ENCODE data around the gene ASXL2. TPM values are rescaled to one million over a fixed set of nuclear protein-coding genes. Genes with fewer than 3 reads are reported as not detected.

Gene ASXL2
- total RNA-seq, 1 donor from 2014 or later, result 38.4 TPM

DNA sequence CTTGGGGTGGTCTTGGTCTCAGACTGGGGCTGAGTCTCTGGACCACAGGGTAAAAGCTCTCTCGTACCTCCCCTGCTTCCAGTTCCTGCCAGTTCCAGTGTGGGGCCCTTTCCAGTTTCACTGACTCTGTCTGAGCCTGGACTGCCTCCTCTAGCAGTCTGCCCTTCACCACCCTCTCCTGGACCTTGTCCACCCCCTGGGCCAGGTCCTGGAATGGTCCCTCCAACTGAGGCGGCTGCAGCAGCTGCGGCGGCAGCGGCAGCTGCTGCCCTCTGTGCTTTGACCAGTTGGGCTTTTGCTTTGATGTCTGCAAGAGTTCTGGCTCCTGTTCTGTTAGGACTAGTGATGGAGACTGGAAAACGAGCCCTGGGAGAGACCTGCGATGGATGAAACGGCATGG is 134.2 kb downstream of the ASXL2 start:
- intact Hi-C loops (cut with micrococcal nuclease), result no loop called here
- no peaks in the 10 kb centered on the region for H3K27me3 Mint-ChIP-seq
- H3K9me3 Mint-ChIP-seq, result no peaks in the 10 kb centered on the region
- no peak for ATAC-seq (ENCODE audit: low read depth)
- POLR2A ChIA-PET, result interaction anchor here (0.7 kb wide), 1 partner anchor 409 kb away, joined by 3 read pairs; no protein-coding TSS in a partner anchor
- DNase-seq, result no peak
- TF ChIP-seq CTCF (IDR thresholded peaks at IDR 0.05), result no peak
- H3K4me1 Mint-ChIP-seq, result peaks cover 32% of the 10 kb centered on the region
- CTCF ChIA-PET, result interaction anchor here (1.5 kb wide), 1 partner anchor 137 kb away, joined by 6 read pairs; no protein-coding TSS in a partner anchor
- peak overlapping the region; percentile 90 for H3K27ac Mint-ChIP-seq
- peaks cover 58% of the 10 kb centered on the region for H3K36me3 Mint-ChIP-seq (ENCODE audit: low read depth)
- no peak overlapping the region for H3K4me3 Mint-ChIP-seq

GRCh38 chr2:25743132-25743830 is 135.0 kb downstream of the ASXL2 start:
- TF ChIP-seq CTCF (IDR thresholded peaks at IDR 0.05), result no peak
- DNase-seq (no peak), ATAC-seq (ENCODE audit: low read depth) (peak; percentile 88)
- Mint-ChIP-seq H3K27ac (peak overlapping the region; percentile 90), H3K4me3 (peak overlapping the region; percentile 71), H3K36me3 (ENCODE audit: low read depth) (peaks cover 53% of the 10 kb centered on the region), H3K9me3 (no peaks in the 10 kb centered on the region), H3K27me3 (no peaks in the 10 kb centered on the region), H3K4me1 (peaks cover 32% of the 10 kb centered on the region)
- CTCF ChIA-PET, result interaction anchor here (1.2 to 1.5 kb wide), 2 partner anchors 43 to 136 kb away, joined by 3 to 6 read pairs; no protein-coding TSS in a partner anchor
- POLR2A ChIA-PET, result interaction anchor here (0.7 kb wide), 1 partner anchor 408 kb away, joined by 3 read pairs; no protein-coding TSS in a partner anchor
- intact Hi-C loops (cut with micrococcal nuclease), result no loop called here

GRCh38 chr2:25742501-25742900 is 135.8 kb downstream of the ASXL2 start:
- H3K36me3 Mint-ChIP-seq (ENCODE audit: low read depth), result peaks cover 47% of the 10 kb centered on the region
- no peak for TF ChIP-seq CTCF (IDR thresholded peaks at IDR 0.05)
- ATAC-seq (ENCODE audit: low read depth) (no peak), DNase-seq (no peak)
- ChIA-PET CTCF (interaction anchor here (1.2 to 1.5 kb wide), 2 partner anchors 42 to 136 kb away, joined by 3 to 6 read pairs; no protein-coding TSS in a partner anchor), POLR2A (no interaction called here)
- peaks cover 32% of the 10 kb centered on the region for H3K4me1 Mint-ChIP-seq
- peak overlapping the region; percentile 90 for H3K27ac Mint-ChIP-seq
- no peak overlapping the region for H3K4me3 Mint-ChIP-seq
- no peaks in the 10 kb centered on the region for H3K9me3 Mint-ChIP-seq
- intact Hi-C loops (cut with micrococcal nuclease), result no loop called here
- no peaks in the 10 kb centered on the region for H3K27me3 Mint-ChIP-seq

- no peaks in the 10 kb centered on the region for H3K27me3 Mint-ChIP-seq
- ATAC-seq (ENCODE audit: low read depth) (no peak), DNase-seq (no peak)
- no peak overlapping the region for H3K4me3 Mint-ChIP-seq
- TF ChIP-seq CTCF (IDR thresholded peaks at IDR 0.05), result no peak
- peaks cover 32% of the 10 kb centered on the region for H3K4me1 Mint-ChIP-seq
- H3K27ac Mint-ChIP-seq, result no peak overlapping the region
- POLR2A ChIA-PET, result no interaction called here
- intact Hi-C loops (cut with micrococcal nuclease), result no loop called here
- peaks cover 42% of the 10 kb centered on the region for H3K36me3 Mint-ChIP-seq (ENCODE audit: low read depth)
- CTCF ChIA-PET, result no interaction called here
- no peaks in the 10 kb centered on the region for H3K9me3 Mint-ChIP-seq
Observed at GRCh38 chr2:25740810-25741381, 137.4 kb downstream of the ASXL2 start.

Measured in activated B cell treated with CpG ODN at 0.5 μM for 24 hours (primary cell).